ENCODE measurements around the gene NAPB. TPM values are rescaled to one million over a fixed set of nuclear protein-coding genes. Genes with fewer than 3 reads are reported as not detected.

Gene NAPB
- total RNA-seq, 1 donor from 2014 or later: 12.8 TPM

Other genes starting within 250 kb of the NAPB start
- gene NXT1, start 70.7 kb downstream of the NAPB start, total RNA-seq: 26.1 and 28.3 TPM in 2 replicates
- gene GZF1, start 59.3 kb downstream of the NAPB start, total RNA-seq: 20.6 and 27.8 TPM in 2 replicates
- gene CSTL1, start 18.2 kb upstream of the NAPB start, total RNA-seq: not detected in 2 replicates
- gene CST11, start 31.4 kb upstream of the NAPB start, total RNA-seq: not detected in 2 replicates
- gene CST8, start 69.6 kb upstream of the NAPB start, total RNA-seq: not detected in 2 replicates
- not detected in 2 replicates for gene CST9L, start 147.0 kb upstream of the NAPB start, total RNA-seq
- gene CST9, start 184.4 kb upstream of the NAPB start, total RNA-seq: not detected in 2 replicates
- gene CST3, start 216.5 kb upstream of the NAPB start, total RNA-seq: 534 and 577 TPM in 2 replicates

All from myocyte (in vitro differentiated cells).